Measurements from ENCODE around the gene NCOA5.

NCOA5 gene

GRCh38 chr20:46060975-46061374, 28.8 kb downstream of the NCOA5 start:
- no peak for DNase-seq (ENCODE audit: low read depth, low spot score)
- peaks cover 60% of the 10 kb centered on the region for H3K36me3 ChIP-seq (ENCODE audit: insufficient read depth, insufficient read length, low read length)
- no peak overlapping the region for H3K9ac ChIP-seq (ENCODE audit: insufficient read length, low read depth)
- H3K27me3 ChIP-seq (ENCODE audit: insufficient read depth, insufficient read length), result peaks cover 34% of the 10 kb centered on the region
- H3K4me3 ChIP-seq (ENCODE audit: insufficient read length, low read depth), result no peak overlapping the region
- TF ChIP-seq ZNF274 (IDR thresholded peaks at IDR 0.05; ENCODE audit: low read depth, low read length) (no peak), SUZ12 (IDR thresholded peaks at IDR 0.05; ENCODE audit: extremely low read depth, insufficient read depth, insufficient read length) (no peak), YY1 (IDR thresholded peaks at IDR 0.05; ENCODE audit: insufficient read depth, insufficient read length) (no peak)
- H3K4me1 ChIP-seq (ENCODE audit: insufficient read depth, insufficient read length), result peaks cover 8% of the 10 kb centered on the region
- no peaks in the 10 kb centered on the region for H3K9me3 ChIP-seq (ENCODE audit: insufficient read depth, low read length)

DNA sequence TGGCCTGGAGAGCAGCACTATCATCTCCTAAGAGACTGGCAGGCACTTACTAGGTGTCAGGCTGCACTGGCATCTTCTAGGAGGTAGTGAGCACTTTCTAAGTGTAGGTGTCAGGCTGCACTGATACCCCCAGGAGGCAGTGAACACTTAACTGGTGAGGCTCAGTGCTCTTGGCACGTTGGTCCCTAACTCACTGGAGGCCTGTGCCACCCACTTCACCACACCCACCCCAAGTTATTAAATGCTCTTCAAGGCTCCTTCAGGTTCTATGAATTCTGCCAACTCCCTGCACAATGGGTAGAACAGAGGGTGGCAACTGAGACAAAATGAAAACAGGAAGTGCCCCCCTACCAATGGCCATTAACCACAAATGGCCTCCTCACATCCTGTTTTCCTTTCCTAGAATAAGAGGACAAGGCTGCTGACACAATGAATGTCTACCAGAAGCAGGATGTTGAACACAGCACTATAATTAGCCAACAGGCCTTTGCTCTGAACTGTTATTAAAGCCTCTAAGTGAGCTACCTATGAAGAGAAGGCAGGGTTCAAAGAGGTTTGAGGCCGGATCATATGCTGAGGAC, 29.4 kb downstream of the NCOA5 start:
- peaks cover 40% of the 10 kb centered on the region for H3K27me3 ChIP-seq (ENCODE audit: insufficient read depth, insufficient read length)
- H3K36me3 ChIP-seq (ENCODE audit: insufficient read depth, insufficient read length, low read length), result peaks cover 54% of the 10 kb centered on the region
- DNase-seq (ENCODE audit: low read depth, low spot score), result no peak
- TF ChIP-seq ZNF274 (IDR thresholded peaks at IDR 0.05; ENCODE audit: low read depth, low read length) (no peak), YY1 (IDR thresholded peaks at IDR 0.05; ENCODE audit: insufficient read depth, insufficient read length) (no peak), SUZ12 (IDR thresholded peaks at IDR 0.05; ENCODE audit: extremely low read depth, insufficient read depth, insufficient read length) (no peak)
- H3K4me3 ChIP-seq (ENCODE audit: insufficient read length, low read depth), result no peak overlapping the region
- H3K9ac ChIP-seq (ENCODE audit: insufficient read length, low read depth), result no peak overlapping the region
- H3K4me1 ChIP-seq (ENCODE audit: insufficient read depth, insufficient read length), result peaks cover 8% of the 10 kb centered on the region
- no peaks in the 10 kb centered on the region for H3K9me3 ChIP-seq (ENCODE audit: insufficient read depth, low read length)

- Histone ChIP-seq H3K9ac (ENCODE audit: insufficient read length, low read depth) (peak overlapping the region; percentile 67), H3K4me1 (ENCODE audit: insufficient read depth, insufficient read length) (peaks cover 8% of the 10 kb centered on the region), H3K36me3 (ENCODE audit: insufficient read depth, insufficient read length, low read length) (peaks cover 38% of the 10 kb centered on the region), H3K4me3 (ENCODE audit: insufficient read length, low read depth) (peak overlapping the region; percentile 33), H3K27me3 (ENCODE audit: insufficient read depth, insufficient read length) (peaks cover 50% of the 10 kb centered on the region), H3K9me3 (ENCODE audit: insufficient read depth, low read length) (no peaks in the 10 kb centered on the region)
- DNase-seq (ENCODE audit: low read depth, low spot score), result no peak
- TF ChIP-seq SUZ12 (IDR thresholded peaks at IDR 0.05; ENCODE audit: extremely low read depth, insufficient read depth, insufficient read length) (no peak), YY1 (IDR thresholded peaks at IDR 0.05; ENCODE audit: insufficient read depth, insufficient read length) (no peak), ZNF274 (IDR thresholded peaks at IDR 0.05; ENCODE audit: low read depth, low read length) (no peak)
Observed at GRCh38 chr20:46058599-46059281, 31.0 kb downstream of the NCOA5 start.

GRCh38 chr20:46057856-46058598, 31.7 kb downstream of the NCOA5 start:
- H3K4me3 ChIP-seq (ENCODE audit: insufficient read length, low read depth), result peak overlapping the region; percentile 33
- H3K27me3 ChIP-seq (ENCODE audit: insufficient read depth, insufficient read length), result peaks cover 57% of the 10 kb centered on the region

GRCh38 chr20:46056970-46057855, 32.5 kb downstream of the NCOA5 start:
- H3K27me3 ChIP-seq (ENCODE audit: insufficient read depth, insufficient read length), result peaks cover 60% of the 10 kb centered on the region
- H3K36me3 ChIP-seq (ENCODE audit: insufficient read depth, insufficient read length, low read length), result peaks cover 22% of the 10 kb centered on the region
- H3K4me1 ChIP-seq (ENCODE audit: insufficient read depth, insufficient read length), result peaks cover 8% of the 10 kb centered on the region
- peak overlapping the region; percentile 23 for H3K9ac ChIP-seq (ENCODE audit: insufficient read length, low read depth)
- H3K9me3 ChIP-seq (ENCODE audit: insufficient read depth, low read length), result no peaks in the 10 kb centered on the region
- H3K4me3 ChIP-seq (ENCODE audit: insufficient read length, low read depth), result peak overlapping the region; percentile 33
- no peak for TF ChIP-seq YY1 (IDR thresholded peaks at IDR 0.05; ENCODE audit: insufficient read depth, insufficient read length)
- no peak for TF ChIP-seq SUZ12 (IDR thresholded peaks at IDR 0.05; ENCODE audit: extremely low read depth, insufficient read depth, insufficient read length)
- no peak for TF ChIP-seq ZNF274 (IDR thresholded peaks at IDR 0.05; ENCODE audit: low read depth, low read length)
- DNase-seq (ENCODE audit: low read depth, low spot score), result no peak

More at GRCh38 chr20:46057856-46058598, 31.7 kb downstream of the NCOA5 start:
- Histone ChIP-seq H3K9ac (ENCODE audit: insufficient read length, low read depth) (peak overlapping the region; percentile 67), H3K9me3 (ENCODE audit: insufficient read depth, low read length) (no peaks in the 10 kb centered on the region), H3K4me1 (ENCODE audit: insufficient read depth, insufficient read length) (peaks cover 8% of the 10 kb centered on the region), H3K36me3 (ENCODE audit: insufficient read depth, insufficient read length, low read length) (peaks cover 31% of the 10 kb centered on the region)
- TF ChIP-seq ZNF274 (IDR thresholded peaks at IDR 0.05; ENCODE audit: low read depth, low read length) (no peak), SUZ12 (IDR thresholded peaks at IDR 0.05; ENCODE audit: extremely low read depth, insufficient read depth, insufficient read length) (peak; percentile 55)
- DNase-seq (ENCODE audit: low read depth, low spot score), result peak; percentile 74

DNA sequence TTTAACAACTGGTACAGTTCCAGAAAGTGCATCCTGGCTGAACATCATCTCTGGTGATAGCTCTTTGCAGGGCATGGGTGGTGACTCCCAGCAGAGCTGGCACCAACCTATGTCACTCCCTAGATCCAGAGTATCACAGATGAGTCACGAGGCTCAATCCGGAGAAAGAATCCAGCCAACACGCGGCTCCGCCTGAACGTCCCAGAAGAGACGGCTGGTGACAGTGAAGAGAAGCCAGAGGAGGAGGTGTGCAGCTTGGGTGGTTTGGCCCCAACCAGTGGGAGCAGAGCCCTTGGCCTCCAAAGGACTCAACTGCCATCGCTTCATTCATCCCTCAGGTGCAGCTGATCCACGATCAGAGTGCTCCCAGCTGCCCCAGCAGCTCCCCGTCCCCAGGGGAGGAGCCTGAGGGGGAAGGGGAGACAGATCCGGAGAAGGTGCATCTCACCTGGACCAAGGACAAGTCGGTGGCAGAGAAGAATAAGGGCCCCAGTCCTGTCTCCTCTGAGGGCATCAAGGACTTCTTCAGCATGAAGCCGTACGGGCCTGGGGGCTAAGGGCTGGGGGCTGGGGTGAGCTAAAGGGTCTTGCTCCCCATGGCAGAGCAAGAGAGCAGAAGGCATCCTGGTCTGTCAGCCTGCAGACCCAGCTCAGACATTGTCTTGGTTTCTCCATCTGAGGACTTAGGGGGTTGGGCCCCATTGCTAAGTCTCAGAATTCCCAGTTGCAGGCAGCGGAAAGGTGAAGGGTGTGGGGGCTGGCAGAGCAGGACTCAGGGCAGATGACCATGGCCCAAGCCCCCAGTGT, 33.5 kb downstream of the NCOA5 start:
- H3K36me3 ChIP-seq (ENCODE audit: insufficient read depth, insufficient read length, low read length), result peaks cover 13% of the 10 kb centered on the region
- no peak for DNase-seq (ENCODE audit: low read depth, low spot score)
- H3K9ac ChIP-seq (ENCODE audit: insufficient read length, low read depth), result no peak overlapping the region
- H3K9me3 ChIP-seq (ENCODE audit: insufficient read depth, low read length), result no peaks in the 10 kb centered on the region
- TF ChIP-seq SUZ12 (IDR thresholded peaks at IDR 0.05; ENCODE audit: extremely low read depth, insufficient read depth, insufficient read length), result no peak
- TF ChIP-seq ZNF274 (IDR thresholded peaks at IDR 0.05; ENCODE audit: low read depth, low read length), result no peak
- no peak for TF ChIP-seq YY1 (IDR thresholded peaks at IDR 0.05; ENCODE audit: insufficient read depth, insufficient read length)
- peaks cover 8% of the 10 kb centered on the region for H3K4me1 ChIP-seq (ENCODE audit: insufficient read depth, insufficient read length)
- peaks cover 60% of the 10 kb centered on the region for H3K27me3 ChIP-seq (ENCODE audit: insufficient read depth, insufficient read length)
- H3K4me3 ChIP-seq (ENCODE audit: insufficient read length, low read depth), result no peak overlapping the region

All from NT2/D1 (cell line).